GM21528 (cell line): ENCODE measurements around the gene FBXL16.
"Not testable (repeated sequence)": the region's sequence is repeated elsewhere in the genome, so short reads cannot be mapped to it uniquely, and the experiment has no call there.

ENCODE experiments used
- ATAC-seq: cut with Tn5 transposase; IDR thresholded peaks from one replicate; pipeline ENCODE4 v1.9.1; 2021; ENCODE audit warnings: mild to moderate bottlenecking, moderate library complexity; ENCODE audit not compliant: unreplicated experiment, low FRiP score

The FBXL16 gene

DNA sequence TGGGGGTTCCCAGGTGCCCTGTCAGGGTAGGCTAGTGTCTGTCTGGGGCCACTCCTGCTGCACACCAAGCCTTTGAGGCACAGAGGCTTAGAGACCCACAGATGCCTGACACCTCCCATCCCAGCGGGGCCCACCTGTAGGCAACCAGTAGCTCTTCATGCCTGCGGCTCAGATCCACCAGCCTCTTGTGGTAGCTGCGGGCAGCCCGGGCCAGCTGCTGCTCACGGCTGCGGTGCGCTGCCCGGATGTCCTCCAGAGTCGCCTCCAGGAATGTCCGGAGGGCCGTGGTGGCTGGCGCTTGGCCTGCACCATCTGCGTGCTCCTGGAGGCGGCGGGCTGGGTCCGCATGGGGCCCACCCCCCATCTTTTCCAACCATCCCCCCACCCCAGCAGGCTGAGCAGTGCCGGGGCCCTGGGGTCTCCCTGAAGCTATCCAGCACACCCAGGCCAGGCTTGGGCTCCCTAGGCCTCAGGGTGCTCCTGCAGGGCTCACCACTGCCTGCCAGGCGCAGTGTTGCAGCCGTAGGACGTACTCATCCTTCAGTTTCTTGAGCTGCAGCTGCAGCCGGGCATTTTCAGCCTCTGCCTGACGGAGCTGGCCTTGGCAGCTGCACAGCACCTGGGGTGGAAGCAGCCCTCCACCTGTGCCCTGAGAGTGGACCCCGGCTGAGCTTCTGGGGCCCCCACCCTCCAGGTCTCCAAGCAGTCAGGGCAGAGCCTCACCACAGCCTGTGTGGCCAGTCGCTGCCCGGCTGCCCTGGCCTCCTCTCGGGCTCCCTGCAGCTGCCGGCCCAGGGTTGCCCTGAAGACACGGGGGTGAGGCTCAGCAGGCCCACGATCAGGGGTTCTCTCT, 18.8 kb upstream of the FBXL16 start:
- no peak for ATAC-seq

DNA sequence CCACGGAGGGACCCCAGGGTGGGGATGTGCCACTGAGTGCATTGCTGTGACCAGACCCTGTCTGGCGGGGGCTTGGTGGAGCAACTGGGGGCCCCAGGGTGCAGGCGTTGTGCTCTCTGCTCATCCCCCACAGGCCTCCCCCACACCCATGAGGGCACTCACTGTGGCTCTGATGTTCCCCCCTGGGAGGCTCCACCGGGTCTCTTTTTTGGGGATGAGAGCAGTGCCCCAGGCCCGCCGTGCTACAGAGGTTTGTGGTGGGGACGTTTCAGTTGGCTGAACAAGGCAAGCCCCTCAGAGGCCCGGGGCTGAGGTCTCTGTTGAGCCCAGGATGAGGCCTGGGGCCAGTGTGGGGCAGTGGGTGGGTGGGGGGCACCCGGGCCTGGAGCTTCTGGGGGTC, 18.1 kb upstream of the FBXL16 start:
- ATAC-seq, result no peak

DNA sequence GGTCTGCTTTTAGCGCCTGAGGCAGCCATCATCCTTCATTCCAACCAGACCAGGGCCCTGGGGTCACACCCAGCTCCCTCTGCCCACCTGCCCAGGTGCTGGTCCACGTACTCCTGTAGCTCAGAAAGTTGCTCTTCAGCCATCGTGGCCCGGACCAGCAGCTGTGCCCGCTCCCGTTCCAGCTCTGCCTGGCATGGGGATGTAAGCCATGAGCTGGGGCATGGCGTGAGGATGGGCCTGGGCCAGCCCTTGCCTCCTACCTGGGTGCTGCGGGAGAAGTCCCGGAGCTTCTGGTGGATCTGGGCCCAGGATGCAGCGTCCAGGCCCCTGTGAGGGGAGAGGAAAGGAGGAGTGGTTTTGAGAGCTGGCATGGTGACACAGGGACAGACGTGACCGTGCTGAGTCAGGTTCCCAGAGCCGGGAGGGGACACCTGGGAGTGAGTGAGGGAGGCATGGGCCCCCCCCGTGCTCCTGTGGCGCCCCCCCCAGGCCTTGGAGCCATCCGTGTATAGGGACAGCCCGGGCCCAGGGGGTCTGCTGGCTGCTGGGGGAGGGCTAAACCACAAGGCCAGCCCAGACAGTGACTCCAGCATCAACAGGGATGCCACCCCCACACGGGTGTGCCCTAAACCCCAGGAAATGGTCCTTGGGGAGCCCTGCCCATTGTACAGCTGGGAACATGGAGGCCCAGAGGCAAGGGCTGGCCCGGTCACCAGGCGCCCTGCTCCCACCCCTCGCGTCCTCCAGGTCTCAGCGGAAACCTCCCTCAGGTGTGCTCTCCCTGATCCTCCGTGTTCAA, 17.4 kb upstream of the FBXL16 start:
- ATAC-seq, result no peak

DNA sequence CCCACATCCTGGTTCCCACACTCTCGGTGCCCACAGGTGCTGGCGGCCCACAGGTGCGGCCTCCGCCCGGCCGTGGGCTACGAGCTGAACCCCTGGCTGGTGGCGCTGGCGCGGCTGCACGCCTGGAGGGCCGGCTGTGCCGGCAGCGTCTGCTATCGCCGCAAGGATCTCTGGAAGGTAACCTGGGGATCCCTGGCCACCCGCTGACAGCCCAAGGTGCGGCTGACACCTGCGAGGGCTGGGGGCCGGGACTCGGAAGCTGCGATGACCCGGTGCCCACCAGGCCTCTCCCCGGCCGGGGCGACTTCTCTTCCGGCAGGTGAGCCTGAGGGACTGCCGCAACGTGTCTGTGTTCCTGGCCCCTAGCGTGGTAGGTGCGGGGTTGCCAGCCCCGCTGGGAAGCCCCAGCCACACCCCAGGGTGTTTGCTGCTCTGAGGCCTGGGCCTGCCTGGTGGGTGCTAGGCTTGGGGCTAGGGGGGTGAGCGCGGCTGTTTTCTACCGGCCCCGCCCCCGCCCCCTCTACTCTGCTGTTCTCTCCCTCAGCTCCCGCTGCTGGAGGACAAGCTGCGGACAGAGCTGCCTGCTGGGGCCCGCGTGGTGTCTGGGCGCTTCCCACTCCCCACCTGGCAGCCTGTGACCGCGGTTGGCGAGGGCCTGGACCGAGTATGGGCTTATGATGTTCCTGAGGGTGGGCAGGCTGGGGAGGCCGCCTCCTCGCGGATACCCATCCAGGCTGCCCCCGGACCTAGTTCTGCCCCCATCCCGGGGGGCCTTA, 16.4 kb upstream of the FBXL16 start:
- no peak for ATAC-seq

DNA sequence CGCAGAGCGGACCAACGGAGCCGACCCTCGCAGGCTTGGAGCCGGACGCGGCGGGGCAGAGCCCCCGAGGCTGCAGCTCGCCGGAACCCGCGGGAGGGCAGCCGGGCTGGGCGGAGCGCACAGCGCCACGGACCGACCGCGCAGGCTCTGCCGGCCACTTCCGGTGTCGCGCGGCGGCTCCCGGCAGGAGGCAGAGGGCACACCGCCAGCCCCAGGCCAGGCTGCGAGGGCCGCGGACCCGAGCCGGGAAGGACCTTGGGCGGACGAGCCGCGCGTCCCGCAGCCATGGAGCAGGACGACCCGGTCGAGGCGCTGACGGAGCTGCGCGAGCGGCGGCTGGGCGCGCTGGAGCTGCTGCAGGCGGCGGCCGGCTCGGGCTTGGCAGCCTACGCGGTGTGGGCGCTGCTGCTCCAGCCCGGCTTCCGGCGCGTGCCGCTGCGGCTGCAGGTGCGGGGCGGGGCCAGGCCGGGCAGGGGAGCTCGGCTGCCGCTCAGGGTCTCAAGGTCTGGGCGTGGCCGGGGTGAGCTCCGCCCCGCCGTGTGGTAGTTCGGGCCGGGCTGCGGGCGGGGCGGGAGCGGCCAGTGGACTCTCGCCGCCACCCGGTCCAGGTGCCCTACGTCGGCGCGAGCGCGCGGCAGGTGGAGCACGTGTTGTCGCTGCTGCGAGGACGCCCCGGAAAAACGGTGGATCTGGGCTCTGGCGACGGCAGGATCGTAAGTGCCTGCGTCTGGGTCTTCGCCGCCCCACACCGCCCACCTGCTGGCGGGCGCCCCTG, 15.6 kb upstream of the FBXL16 start, which contains the start of gene ANTKMT:
TSS of gene ANTKMT (plus strand) at position 157 of the 775 bp plus-strand sequence. CDS start at position 286, 129 bp downstream.
- peak; percentile 53 for ATAC-seq

DNA sequence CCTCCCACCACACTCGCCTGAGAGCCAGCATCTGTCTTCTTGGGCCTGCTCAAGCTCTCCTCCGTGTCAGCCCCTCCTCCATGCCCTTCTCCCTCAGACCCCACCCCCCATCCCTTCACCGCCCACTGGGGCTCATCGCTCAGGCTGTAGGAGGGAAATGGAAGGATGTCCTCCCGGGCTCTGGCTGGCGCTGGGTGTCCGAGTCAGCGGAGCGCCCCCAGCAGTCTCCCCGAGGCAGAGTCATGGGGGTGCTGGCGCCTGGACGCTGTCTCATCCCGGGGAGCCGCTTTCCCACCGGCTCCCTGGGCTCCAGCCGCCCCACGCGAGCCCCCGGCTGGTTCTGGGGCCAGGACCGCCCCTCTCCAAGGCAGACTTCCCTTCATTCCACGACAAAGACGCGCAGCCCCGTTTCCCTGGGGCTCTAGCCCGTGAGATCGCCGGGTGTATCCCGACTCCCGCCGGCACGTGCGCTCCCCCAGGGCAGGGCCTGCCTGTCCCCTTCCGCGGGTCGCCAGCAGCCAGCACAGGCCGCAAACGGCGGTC, 14.9 kb upstream of the FBXL16 start:
- ATAC-seq, result no peak

DNA sequence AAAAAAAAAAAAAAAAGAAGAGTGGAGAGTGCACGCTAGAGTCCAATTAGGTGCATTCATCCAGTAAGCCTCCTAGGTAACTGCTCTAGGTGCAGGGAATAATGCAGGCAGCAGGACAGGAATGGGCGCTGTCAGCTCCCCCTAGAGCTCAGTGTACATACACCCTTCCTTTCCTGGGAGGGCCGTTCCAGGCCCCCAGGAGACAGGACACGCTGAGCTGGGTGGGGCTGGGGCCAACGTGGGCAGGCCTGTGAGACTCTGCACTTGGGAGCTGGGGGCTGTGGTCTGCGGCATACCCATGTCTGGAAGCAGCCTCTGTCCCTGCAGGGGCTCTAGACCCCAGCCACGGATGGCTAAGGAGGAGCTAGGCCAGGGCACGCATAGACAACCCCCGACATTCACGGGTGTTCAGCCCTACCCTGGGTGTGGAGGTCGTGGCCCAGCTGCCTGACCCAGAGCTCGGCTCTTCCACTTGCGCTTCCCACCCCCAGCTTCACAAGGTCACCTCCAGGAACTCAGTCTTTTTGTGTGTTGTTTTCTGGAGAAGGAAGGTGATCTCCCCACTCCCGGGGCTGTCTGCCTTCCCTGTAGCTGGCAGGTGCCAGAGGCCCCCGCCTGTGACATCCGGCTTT, 14.3 kb upstream of the FBXL16 start:
- ATAC-seq, result no peak

DNA sequence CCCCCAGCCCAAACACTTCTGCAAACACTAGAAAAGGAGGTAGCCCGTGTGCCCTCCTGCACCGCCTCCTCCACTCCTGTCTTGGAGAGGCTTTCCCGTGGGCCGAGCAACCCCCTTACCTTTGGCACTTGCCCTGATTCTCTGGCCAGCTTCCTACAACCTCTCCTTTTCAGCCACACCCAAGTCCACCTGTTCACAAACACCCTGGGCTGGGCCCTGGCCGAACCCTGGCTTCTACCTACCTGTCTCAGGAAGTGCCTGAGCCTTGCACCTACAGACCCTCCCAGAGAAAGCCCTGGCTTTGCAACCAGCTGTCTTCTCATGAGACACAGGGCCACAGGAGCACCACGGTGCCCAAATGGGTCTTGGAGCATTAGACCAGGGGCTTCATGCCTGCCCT, 13.3 kb upstream of the FBXL16 start:
- no peak for ATAC-seq

DNA sequence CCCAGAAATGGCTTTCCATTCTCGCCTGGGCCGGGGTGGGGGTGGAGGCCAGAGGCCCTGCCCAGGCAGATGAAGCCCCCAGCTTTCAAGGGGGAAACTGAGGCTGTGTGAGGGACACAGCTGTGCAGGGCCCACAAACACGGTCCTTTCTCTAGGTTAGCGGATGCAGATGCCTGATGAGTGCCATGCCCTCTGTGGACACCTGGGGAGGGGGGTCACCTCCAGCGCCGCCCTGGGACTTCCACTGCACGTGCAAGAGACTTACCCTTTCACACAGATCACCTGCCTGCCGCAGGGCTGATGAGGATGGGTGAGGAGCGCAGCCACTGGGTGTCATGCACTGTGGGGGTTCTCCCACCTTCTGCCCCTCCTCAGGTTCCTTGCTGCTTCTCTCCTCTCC, 12.8 kb upstream of the FBXL16 start:
- ATAC-seq, result no peak

DNA sequence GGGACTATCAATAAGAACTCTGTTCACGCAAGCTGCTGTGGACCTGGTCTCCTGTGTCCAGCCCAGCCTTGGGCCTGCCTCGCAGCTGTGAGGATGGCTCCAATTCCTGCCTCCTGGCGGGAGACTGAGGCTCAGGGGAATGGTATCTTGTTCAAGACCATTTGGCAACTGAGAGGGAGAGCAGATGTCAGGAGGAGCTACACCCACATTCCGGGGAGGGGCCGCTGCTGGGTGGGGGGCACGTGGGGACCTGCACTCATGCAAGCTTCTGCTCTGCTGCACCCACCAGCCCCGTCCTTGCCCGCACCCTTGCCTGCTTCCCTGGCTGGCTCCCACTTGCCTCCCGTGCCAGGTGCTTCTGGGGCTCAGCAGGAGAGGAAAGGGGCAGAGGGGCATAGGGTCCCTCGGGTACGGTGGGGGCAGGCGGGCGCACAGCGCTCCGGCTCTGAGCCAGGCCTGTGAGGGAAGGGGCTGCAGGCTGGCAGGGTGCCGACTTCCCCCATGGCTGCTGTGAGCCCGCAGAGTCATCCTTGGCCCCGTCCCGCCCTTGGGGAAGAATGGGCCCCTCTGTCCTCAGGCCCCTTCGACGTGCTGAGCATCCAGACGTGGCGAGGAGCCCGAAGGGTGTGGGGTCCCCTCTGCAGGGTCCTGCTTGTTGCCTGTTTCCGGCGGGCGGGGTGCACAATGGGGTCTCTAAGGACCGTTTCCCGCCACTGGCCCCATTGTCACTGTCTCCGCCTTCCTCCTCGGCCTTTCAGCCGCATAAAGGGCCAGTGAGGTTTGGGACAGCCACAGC, 12.0 kb upstream of the FBXL16 start:
- ATAC-seq, result no peak

DNA sequence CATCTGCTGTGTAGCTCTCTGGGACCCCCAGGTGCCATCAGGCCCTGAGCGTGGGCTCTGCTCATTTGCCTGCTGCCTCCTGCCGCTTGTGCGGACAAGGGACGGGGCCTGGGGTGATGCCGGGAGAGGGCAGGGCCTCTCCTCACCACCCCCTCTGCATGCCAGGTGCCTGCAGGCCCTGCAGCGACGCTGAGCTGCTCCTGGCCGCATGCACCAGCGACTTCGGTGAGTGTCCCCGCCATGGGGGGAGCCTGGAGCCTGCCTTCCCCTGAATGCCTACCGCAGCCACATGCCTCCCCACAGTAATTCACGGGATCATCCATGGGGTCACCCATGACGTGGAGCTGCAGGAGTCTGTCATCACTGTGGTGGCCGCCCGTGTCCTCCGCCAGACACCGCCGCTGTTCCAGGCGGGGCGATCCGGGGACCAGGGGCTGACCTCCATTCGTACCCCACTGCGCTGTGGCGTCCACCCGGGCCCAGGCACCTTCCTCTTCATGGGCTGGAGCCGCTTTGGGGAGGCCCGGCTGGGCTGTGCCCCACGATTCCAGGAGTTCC, 11.2 kb upstream of the FBXL16 start:
- no peak for ATAC-seq

DNA sequence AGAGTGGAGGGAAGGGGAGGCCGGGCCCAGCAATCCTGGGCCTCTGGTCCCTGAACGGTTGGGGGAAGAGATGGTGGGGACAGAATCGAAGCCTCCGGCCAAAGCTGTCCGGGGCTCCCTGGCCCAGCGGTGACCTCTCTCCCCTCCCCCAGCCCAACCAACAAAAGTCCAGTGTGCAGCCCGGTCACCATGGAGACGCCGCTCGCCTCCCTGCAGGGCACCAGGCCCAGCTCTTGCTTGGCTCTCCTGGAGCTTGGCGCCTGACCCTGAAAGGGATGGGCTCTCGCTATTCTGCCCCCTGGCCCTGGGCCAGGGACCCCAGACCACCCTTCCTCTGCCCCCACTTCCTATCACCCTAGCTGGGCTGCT, 10.6 kb upstream of the FBXL16 start:
- ATAC-seq, result no peak

DNA sequence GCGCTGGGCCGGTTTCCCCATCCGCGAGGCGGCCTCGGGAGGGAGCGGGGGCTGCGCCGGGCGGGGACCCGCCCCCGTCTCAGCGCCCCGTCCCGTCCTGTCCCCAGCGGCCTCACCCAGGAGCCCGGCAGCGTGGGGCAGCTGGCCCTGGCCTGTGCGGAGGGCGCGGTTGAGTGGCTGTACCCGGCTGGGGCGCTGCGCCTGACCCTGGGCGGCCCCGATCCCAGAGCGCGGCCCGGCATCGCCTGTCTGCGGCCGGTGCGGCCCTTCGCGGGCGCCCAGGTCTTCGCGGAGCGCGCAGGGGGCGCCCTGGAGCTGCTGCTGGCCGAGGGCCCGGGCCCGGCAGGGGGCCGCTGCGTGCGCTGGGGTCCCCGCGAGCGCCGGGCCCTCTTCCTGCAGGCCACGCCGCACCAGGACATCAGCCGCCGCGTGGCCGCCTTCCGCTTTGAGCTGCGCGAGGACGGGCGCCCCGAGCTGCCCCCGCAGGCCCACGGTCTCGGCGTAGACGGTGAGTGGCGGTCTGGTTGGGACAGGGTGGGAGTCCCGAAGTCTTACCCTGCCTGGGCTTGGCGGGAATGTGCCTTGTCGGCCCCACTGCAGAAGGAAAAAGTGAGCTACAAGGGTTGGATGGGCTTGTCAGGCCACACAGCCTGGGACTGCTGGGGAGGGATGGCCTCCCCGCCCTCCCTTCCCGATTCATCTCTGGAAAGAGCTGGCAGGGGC, 10.0 kb upstream of the FBXL16 start:
- no peak for ATAC-seq

DNA sequence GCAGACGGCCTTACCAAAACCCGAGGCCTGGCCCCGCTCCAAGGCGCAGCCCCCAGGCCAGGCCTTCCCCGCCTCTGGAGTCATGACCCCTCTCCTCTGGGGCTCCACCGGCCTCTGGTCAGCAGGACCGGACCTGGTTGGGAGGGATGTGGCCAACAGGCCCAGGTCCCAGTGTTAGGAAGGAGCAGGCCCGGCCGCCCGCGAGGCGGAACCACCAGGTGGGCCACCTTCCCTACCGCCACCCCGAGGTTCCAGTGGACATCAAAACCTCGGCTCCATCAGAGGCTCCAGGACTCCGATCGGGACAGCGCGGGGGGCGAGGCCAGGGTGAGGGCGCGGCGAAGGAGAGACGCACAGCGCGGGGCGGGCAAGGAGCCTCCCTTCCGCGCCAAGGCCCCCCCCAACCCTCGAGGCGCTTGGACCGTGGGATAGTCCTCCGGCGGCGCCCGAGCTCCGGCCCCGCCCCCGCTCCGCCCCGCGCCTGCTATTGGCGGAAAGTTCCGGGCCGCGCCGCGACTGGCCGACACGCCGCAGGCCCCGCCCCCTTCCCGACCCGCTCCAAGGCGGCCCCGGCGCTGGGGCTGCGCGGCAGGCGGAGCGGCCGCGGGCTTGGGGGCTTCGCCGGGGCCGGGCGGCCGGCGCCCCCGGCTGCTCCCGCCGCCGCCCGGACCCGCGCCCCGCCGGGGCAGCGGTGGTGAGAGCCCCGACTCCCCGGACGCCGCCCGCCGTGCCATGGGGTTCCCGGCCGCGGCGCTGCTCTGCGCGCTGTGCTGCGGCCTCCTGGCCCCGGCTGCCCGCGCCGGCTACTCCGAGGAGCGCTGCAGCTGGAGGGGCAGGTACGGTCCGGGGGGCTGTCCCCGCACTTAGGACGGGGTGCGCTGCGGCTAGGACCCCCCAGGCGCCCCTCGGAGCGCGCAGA, 9.2 kb upstream of the FBXL16 start, which contains the start of gene METRN:
TSS of gene METRN (plus strand) at position 561 of the 919 bp plus-strand sequence. CDS start at position 733, 172 bp downstream.
- ATAC-seq, result no peak

DNA sequence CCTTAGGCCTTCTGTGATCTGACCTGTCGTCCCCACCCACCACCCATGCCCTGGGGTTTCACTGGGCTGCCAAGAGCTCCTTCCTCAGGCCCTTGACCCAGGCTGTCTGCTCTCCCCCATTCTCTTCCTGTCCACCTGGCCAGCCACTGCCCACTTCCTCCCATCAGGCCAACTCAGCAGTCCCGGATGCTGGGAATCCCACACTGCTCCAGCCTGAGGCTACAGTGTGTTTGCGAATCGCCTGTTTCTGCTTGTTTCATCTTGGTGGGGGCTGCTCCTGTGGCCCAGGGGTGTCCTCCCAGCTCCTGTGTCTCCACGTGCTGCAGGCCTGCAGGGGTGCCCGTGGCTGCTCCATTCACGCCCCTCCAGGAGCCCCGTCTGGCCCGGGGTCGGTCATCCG, 8.5 kb upstream of the FBXL16 start:
- ATAC-seq, result no peak

DNA sequence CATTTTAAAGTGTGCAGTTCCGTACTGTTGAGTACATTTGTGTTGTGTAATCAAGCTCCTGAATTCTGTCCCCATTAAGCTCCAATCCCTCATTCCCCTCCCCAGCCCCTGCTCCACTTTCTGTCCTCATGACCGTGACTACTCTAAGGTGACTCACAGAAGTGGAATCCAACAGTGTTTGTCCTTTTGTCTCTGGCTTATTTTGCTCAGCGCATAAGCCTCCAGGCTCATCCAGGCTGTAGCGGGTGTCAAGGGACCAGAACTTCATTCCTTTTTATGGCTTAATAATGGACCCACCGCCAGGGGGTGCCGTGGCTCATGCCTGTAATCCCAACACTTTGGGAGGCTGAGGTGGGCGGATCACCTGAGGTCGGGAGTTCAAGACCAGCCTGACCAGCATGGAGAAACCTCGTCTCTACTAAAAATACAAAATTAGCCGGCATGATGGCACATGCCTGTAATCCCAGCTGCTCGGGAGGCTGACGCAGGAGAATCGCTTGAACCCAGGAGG, 7.2 kb upstream of the FBXL16 start:
- not testable (repeated sequence) for ATAC-seq
